DMS114 treated with DMSO at 0.1 percent for 48 hours (cell line): ENCODE data around the gene SPPL2A.

ENCODE experiments used
- DNase-seq: peaks from one replicate; lab custom pipeline; 2025; ENCODE audit not compliant: unreplicated experiment; lab: John Stamatoyannopoulos, UW

SPPL2A gene

DNA sequence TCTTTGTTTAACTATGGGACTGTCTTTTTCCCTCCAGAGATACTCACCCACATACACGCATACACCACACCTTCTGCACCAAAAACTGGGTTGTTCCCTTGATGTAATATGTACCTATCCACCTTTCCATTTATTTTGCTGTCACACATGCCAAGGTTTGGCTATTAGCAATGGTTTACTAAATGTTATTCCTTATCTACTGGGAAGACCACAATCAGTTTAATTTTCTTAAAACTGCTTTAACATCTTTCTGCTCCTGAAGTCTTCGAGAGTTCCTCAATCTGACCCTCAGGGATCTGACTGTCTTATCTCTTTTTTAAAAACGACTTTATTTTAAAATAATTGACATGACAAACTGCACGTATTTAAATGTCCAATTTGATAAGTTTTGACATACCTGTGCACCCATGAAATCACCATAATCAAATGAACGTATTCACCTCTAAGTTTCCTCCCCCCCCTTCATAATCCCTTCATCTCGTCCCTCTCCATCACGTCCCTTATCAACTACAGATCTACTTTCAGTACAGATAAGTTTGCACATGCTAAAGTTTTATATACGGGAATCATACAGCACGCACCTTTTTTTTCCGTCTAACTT lies 78.1 kb downstream of the SPPL2A start:
- DNase-seq: no peak

DNA sequence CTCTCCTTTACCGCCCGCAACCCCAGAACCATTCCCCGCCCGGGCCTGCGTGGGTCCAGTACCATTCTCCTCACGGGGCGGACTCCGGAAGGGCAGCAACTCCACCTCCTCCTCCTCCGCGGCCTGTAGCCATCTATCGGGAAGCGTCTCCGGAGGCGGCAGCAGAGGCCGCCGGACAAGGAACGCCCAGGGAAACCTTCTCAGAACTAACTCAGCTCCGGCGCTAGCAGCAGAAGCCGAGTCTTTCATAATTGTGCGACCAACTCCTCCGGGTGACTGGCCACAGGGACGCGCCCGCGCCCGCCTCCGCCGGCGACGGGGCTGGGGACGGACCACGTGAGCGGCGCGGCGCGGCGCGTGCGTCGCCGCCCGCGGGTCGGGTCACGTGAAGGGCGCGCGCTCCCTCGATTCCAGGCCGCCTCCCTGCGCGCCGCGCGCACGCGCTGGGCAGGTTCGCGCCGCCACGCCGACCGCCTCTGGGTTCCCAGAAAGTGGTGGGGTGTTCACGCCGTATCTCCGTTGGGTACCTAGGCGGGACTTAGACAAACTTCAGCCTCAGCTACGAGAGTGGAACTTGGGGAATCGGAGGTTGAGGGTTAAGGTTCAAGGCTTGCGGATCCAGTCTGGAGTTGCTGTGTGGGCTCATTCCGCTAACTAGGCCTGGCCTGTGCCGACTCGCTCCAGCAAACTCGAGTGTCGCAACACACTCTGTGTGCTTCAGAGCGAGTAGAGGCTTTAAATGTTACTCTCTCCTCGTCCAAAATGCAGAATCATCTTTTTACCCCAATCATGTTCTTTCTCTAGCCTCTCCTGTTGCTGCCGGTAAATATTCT lies 78.8 kb downstream of the SPPL2A start, which contains the start of gene TRPM7:
Gene TRPM7, minus strand, starts transcription at position 329 of the 833 bp plus-strand sequence. Its CDS starts 264 bp downstream, at position 65.
- DNase-seq: peak; percentile 74

DNA sequence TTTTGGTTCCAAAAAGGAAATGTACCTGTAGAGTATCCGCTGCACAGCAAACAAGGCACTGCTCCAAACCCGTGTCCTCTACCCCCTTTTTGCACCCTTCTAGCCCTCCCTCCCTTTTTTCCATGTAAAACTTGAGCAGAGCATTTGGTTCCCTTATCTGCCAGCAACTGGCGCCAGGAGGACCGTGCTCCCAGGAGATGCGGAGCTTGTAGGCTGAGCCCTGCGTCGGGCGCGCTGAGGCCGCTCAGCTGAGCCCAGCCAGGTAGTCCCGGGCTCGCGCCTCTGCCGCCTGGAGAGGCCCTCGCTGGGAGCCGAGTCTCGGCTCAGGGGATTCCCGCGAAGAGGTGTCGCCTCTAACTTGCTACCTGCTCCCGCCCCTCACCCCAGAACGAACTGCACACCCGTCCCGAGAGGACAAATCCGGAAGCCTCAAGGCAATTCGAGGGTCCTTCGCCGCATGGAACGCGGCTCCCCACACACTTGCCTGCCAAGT lies 79.5 kb downstream of the SPPL2A start:
- no peak for DNase-seq

DNA sequence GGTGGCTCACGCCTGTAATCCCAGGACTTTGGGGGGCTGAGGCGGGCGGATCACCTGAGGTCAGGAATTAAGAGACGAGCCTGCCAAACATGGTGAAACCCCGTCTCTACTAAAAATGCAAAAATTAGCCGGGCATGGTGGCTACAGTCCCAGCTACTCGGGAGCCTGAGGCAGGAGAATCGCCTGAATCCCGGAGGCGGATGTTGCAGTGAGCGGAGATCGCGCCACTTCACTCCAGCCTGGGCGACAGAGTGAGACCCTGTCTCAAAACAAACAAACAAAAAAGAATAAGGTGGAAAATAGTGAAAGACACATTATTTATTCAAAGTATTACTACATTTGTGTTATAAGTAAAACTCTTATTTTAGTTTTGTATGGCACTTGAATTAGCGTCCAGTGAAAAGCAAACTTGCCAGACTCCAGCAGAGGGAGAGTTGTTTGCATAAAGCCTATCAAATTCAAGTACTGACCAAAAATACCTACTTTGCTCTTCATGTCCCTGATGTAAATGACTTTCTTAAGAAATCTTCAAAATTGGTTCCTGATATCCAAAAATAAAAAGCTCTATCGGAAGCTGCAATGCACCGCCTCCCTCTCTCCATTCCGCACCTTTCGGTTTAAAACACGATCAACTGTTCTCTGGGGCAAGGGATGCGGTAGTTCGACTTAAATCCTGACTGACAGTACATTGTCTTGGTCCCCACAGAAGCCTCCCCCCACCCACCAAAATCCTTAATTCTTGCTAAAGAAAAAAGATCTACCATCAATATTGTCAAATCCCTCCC lies 80.1 kb downstream of the SPPL2A start:
- DNase-seq: no peak

DNA sequence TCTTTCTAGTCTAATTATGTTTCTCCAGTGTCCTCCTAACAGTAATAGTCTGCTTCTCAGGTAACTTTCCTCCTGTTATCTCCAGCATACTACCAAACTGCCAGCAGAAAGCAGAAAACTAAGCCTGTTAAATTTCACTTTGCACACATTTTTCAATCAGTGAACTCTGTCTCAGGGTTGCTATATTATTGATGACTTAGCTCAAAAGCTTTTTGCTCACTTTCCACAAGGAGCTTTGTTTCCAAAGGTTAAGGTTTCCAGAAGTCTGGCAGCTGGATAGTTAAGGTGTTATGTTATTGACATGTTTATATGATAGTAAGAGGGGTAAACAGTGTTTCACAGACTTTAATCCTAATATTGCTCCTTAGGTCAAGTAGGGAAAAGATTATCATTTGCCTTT lies 84.0 kb downstream of the SPPL2A start:
- no peak for DNase-seq

DNA sequence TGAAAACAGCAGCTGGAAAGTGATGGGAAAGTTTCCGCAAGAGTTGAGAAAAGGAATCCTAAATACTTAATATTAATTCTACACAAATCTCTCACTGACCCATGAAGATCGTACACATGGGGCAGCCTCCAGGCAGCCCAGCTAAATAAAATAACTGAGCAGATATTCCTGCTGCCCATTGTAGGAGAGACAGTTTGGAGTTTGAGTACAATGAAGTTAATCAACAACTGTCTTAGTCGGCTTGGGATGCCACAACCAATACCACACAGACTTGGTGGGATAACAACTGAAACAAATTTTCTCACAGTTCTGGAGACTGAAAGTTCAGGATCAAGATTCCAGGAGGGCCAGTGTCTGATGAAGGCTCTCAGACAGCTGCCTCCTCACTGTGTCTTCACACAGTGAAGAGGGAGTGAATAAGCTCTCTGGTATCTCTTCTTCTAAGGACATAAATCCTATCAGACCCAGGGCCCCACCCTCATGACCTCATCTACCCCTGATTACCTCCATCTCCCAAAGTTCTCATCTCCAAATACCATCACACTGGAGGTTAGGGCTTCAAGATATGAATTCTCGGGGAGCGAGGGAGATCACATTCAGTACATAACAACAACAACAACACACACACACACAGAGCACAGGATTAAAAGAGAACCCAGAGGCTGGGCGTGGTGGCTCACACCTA lies 88.6 kb downstream of the SPPL2A start:
- DNase-seq: no peak

DNA sequence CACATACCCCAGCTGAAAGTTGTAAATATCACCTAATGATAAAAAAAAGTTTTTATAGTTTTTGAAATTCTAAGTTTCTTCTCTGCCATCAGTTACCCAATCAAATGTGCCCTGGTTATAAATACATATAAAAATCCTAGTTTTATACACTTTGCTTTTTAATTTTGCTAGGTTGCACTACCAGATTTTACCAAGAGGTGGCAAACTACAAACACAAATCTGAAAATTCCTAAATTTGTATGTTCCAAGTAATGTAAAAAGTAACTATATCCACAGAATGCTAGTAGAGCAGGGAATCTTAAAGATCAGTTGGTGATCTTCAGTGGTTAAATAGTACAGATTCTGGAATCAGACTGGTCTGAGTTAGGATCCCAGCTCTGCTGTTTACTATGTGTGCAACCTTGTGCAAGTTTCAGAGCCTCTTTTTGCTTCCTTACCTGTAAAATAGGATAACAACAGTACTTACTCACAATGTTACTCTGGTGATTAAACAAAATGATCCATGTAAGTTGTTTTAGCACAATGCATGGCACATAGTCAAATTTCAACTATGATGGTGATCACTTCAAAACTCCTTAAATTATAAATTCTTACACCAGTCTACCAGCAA lies 89.9 kb downstream of the SPPL2A start:
- no peak for DNase-seq

DNA sequence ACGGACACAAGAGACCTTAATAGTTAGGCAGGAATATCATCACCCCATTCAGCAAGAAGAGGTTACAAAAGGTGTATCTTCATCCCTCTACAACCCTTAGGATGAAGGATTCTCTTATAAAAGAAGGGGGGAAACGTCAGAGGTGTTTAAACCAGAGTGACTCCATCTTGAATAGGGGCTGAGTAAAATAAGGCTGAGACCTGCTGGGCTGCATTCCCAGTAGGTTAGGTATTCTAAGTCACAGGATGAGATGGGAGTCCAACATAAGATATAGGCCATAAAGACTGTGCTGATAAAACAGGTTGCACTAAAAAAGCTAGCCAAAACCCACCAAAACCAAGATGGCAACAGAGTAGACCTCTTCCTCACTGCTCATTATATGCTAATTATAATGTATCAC lies 95.4 kb downstream of the SPPL2A start:
- DNase-seq: no peak

DNA sequence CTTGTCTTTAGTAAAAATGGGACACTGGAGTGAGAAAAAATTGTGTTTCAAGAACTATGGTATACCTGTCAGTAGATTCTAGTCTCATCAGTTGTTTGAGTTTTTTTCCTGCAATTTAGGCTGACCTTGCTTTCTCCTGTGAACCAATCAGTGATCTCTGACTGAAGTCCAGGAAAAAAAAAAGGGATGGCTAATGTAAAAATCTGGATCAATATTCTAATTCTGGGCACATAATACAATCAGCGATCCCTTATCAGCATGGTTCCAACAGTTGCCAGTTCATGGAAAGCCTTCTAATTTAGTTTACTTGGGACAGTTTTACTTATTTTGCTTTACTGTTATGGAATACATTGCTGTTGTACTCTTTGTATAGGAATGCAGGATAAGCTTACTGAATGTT lies 95.9 kb downstream of the SPPL2A start:
- no peak for DNase-seq

DNA sequence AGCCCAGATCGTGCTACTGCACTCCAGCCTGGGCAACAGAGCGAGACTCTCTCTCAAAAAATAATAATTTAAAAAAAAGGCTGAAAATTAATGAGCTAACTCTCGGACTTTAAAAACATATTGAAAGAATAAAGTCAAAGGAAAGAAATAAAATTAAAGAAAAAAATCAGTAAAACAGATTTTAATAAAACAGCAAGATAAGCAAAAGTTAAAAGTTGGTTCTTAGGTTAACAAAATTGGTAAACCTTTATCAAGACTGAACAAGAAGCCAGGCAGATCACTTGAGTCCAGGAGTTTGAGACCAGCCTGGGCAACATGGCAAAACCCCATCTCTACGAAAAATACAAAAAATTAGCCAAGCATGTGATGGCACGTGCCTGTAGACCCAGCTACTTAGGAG lies 99.6 kb downstream of the SPPL2A start:
- no peak for DNase-seq

DNA sequence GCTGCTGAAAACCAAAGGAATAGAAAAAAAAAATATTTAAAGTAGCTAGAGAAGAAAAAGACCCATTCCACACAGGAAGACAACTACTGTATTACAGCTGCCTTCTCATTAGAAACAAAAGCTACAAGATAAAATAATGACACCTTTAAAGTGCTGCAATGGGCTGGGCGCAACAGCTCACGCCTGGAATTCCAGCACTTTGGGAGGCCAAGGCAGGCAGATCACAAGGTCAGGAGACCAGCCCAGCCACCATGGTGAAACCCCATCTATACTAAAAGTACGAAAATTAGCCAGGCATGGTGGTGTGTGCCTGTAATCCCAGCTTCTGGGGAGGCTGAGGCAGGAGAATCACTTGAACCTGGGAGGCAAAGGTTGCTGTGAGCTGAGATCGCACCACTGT lies 110.0 kb downstream of the SPPL2A start:
- DNase-seq: no peak

DNA sequence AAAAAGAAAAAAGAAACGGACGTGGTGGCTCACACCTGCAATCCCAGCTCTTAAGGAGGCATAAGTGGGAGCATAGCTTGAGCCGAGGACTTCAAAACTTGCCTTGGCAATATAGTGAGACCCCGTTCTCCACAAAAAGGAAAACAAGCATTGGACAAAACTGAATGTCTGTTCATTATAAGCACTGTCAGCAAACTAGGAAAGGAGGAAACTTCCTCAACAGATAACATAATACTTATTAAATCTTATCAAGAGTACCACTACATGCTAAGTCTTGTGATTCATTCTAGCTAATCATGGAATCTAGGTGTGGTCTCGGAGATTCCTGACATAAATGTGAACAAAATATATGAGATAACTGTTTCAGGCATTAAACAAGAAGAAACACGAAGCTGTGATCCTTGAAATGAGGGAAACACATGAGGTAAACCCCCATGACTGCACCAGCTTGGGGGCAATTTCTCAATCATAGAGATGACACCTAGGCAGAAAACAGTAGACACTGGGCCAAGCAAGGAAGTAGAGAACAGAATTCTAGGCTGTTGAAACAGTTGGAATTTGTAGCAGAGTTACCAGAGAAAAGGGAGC lies 112.3 kb downstream of the SPPL2A start:
- DNase-seq: no peak

DNA sequence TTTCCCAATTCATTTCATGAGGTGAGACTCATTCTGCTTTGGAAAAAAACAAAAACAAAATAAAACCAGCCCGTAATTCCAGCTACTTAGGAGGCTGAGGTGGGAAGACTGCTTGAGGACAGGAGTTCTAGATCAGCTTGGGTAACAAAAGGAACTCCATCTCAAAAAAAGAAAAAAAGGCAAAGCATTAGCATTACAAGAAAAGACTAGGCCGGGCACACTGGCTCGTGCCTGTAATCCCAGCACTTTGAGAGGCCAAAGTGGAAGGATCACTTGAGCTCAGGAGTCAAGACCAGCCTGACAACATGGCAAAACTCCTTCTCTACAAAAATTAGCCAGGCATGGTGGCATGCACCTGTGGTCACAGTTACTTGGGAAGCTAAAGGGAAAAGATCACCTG lies 112.8 kb downstream of the SPPL2A start:
- no peak for DNase-seq
